ENCODE measurements around the gene OR51E1. TPM values are rescaled to one million over a fixed set of nuclear protein-coding genes. Genes with fewer than 3 reads are reported as not detected.

OR51E1 gene
- polyA plus RNA-seq, 3 donors = not detected

DNA sequence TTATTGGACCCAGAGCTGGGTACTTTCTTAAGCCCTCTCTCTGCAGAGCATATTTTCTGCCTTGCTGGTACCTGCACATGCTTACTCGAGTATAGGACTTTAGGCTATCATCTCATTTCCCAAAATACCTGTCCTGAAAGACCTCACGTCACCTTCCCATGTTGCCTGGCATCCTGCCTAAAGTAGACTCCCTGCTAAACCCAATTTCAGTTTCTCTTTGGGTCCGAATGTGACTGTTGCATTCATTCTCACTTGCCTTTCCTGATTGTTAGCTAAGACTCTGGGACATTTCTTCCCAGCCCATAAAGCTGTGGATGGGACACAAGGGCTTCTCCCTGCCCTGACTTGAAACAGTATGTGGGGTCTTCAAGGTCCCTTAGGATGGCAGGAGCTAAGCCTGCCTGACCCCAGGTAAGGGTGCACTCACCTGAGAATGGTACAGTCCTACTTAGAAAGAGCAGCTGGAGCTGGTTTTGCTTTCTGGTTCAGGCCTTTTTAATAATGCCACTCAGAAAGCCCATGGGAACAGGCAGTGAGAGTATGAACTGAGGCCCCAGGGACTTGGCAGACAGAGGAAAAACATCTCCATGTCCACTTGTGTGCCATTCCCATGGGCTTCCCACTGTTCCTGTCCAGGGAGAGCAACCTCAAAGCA lies 41.0 kb downstream of the OR51E1 start:
- H3K27me3 ChIP-seq (ENCODE audit: control insufficient read depth in 2 of 2, insufficient read depth in 2 of 2, low read length in 2 of 2) = no peaks in the 10 kb centered on the region
- H3K4me1 ChIP-seq (ENCODE audit: control insufficient read depth in 1 of 2, insufficient read depth in 2 of 2, low read length in 2 of 2) = no peaks in the 10 kb centered on the region
- no peak overlapping the region for H3K27ac Mint-ChIP-seq
- no peak overlapping the region for H3K27ac ChIP-seq (ENCODE audit: low read depth in 1 of 2, low read length in 2 of 2)
- H3K36me3 ChIP-seq (replicated peaks in 1 of 2; ENCODE audit: control insufficient read depth in 1 of 2, insufficient read depth in 2 of 2, low read length in 2 of 2) = no peaks in the 10 kb centered on the region
- TF ChIP-seq, protein P1, sequence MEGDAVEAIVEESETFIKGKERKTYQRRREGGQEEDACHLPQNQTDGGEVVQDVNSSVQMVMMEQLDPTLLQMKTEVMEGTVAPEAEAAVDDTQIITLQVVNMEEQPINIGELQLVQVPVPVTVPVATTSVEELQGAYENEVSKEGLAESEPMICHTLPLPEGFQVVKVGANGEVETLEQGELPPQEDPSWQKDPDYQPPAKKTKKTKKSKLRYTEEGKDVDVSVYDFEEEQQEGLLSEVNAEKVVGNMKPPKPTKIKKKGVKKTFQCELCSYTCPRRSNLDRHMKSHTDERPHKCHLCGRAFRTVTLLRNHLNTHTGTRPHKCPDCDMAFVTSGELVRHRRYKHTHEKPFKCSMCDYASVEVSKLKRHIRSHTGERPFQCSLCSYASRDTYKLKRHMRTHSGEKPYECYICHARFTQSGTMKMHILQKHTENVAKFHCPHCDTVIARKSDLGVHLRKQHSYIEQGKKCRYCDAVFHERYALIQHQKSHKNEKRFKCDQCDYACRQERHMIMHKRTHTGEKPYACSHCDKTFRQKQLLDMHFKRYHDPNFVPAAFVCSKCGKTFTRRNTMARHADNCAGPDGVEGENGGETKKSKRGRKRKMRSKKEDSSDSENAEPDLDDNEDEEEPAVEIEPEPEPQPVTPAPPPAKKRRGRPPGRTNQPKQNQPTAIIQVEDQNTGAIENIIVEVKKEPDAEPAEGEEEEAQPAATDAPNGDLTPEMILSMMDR (IDR thresholded peaks at IDR 0.05) = no peak
- DNase-seq = no peak
- no peaks in the 10 kb centered on the region for H3K9me3 ChIP-seq (replicated peaks in 1 of 2; ENCODE audit: control insufficient read depth in 1 of 2, insufficient read depth in 1 of 2, low read length in 2 of 2)
- H3K4me2 ChIP-seq (replicated peaks; ENCODE audit: extremely low read depth, low read length, poor library complexity, severe bottlenecking) = no peak overlapping the region
- WGBS (ENCODE audit: insufficient coverage) = 75% methylated on average over 3 of the region's 3 CpGs
- no peak overlapping the region for H3K4me3 ChIP-seq (replicated peaks in 1 of 3; ENCODE audit: low read depth in 2 of 3, low read length in 3 of 3)
- no peaks in the 10 kb centered on the region for H3K79me2 ChIP-seq (ENCODE audit: insufficient read depth, low read length)
- H3K4me1 Mint-ChIP-seq = no peaks in the 10 kb centered on the region
- intact Hi-C loops (cut with micrococcal nuclease) = no loop called here
- H3K4me3 Mint-ChIP-seq = no peak overlapping the region
- H2AFZ ChIP-seq (ENCODE audit: insufficient read depth, low read depth, low read length, poor library complexity, severe bottlenecking) = no peak overlapping the region
- H3K27me3 Mint-ChIP-seq (ENCODE audit: low read depth in 3 of 3) = no peaks in the 10 kb centered on the region
- no peak overlapping the region for H3K9ac ChIP-seq (ENCODE audit: insufficient read depth, low read length, poor library complexity, severe bottlenecking)
- peaks cover 0 to 3% (median 0%) of the 10 kb centered on the region in 7 donors for H3K9me3 Mint-ChIP-seq
- H4K20me1 ChIP-seq (ENCODE audit: insufficient read depth, low read length) = no peaks in the 10 kb centered on the region
- H3K36me3 Mint-ChIP-seq = no peaks in the 10 kb centered on the region

DNA sequence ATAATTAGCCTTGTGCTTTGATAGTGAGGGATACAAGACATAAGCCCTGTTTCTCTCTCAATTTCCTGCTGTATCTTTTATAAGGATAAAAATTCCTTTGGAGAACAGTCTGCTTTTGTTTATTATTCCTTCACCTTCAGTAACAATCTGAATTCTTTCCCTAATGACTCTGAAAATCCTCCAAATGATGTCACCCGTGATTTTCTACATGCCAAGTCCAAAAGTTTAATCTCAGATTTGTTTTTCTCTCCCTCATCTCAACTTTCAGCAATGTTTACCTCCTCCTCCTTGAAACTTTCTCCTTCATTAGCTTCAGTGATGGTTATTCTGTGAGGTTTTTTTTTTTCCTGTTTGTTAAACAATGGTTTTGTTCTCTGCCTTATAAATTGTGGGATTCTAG lies 51.7 kb downstream of the OR51E1 start:
- Histone ChIP-seq H3K36me3 (replicated peaks in 1 of 2; ENCODE audit: control insufficient read depth in 1 of 2, insufficient read depth in 2 of 2, low read length in 2 of 2) (no peaks in the 10 kb centered on the region), H3K27me3 (ENCODE audit: control insufficient read depth in 2 of 2, insufficient read depth in 2 of 2, low read length in 2 of 2) (no peaks in the 10 kb centered on the region), H3K79me2 (ENCODE audit: insufficient read depth, low read length) (no peaks in the 10 kb centered on the region), H4K20me1 (ENCODE audit: insufficient read depth, low read length) (no peaks in the 10 kb centered on the region), H3K27ac (ENCODE audit: low read depth in 1 of 2, low read length in 2 of 2) (no peak overlapping the region), H2AFZ (ENCODE audit: insufficient read depth, low read depth, low read length, poor library complexity, severe bottlenecking) (no peak overlapping the region), H3K4me1 (ENCODE audit: control insufficient read depth in 1 of 2, insufficient read depth in 2 of 2, low read length in 2 of 2) (no peaks in the 10 kb centered on the region), H3K9ac (ENCODE audit: insufficient read depth, low read length, poor library complexity, severe bottlenecking) (no peak overlapping the region), H3K9me3 (replicated peaks in 1 of 2; ENCODE audit: control insufficient read depth in 1 of 2, insufficient read depth in 1 of 2, low read length in 2 of 2) (no peaks in the 10 kb centered on the region), H3K4me2 (replicated peaks; ENCODE audit: extremely low read depth, low read length, poor library complexity, severe bottlenecking) (no peak overlapping the region), H3K4me3 (replicated peaks in 1 of 3; ENCODE audit: low read depth in 2 of 3, low read length in 3 of 3) (no peak overlapping the region)
- Mint-ChIP-seq H3K27me3 (ENCODE audit: low read depth in 3 of 3) (no peaks in the 10 kb centered on the region), H3K4me3 (no peak overlapping the region), H3K4me1 (no peaks in the 10 kb centered on the region), H3K27ac (no peak overlapping the region), H3K36me3 (no peaks in the 10 kb centered on the region), H3K9me3 (peaks cover 0 to 3% (median 0%) of the 10 kb centered on the region in 7 donors)
- intact Hi-C loops (cut with micrococcal nuclease) = no loop called here
- WGBS (ENCODE audit: insufficient coverage) = 80% methylated on average over 1 of the region's 1 CpG
- TF ChIP-seq, protein P1 (IDR thresholded peaks at IDR 0.05) = no peak
- DNase-seq = no peak

Measured in CD14-positive monocyte (primary cell).